Measurements from ENCODE around the gene CAPN10.

- no peak for TF ChIP-seq CTCF (IDR thresholded peaks at IDR 0.05)
- no peak for TF ChIP-seq POLR2A (IDR thresholded peaks at IDR 0.05)
Measured at GRCh38 chr2:240593026-240593702, 6.6 kb downstream of the CAPN10 start.
